Islet of Langerhans (tissue), 1 donor: Measurements from ENCODE around the gene NPC1L1.
"Not testable (repeated sequence)": the region's sequence is repeated elsewhere in the genome, so short reads cannot be mapped to it uniquely, and the experiment has no call there.

ENCODE experiments used
- FAIRE-seq: peaks from one replicate; lab custom pipeline; 2011; peaks lifted over from hg19 to GRCh38; lab: Jason Lieb, UNC

NPC1L1 gene

DNA sequence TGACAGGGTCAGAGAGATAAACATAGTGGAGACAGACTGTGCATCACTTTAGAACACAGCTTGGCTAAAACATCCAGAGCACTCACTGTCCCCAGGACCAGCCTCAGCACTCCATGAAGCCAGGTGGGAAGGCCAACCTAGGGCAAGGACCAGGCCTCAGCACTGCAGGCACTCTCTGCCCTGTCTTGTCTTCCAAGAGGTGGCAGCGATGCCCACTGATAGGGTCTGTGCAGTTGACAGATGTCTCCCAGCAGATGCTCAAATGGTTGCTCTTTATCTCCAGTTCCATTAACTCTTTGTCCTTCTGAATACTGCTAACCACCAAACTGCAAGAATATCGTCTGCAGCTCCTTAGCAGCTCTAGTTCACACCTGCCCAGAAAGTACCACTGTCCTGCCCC is 23.5 kb upstream of the NPC1L1 start:
- FAIRE-seq = no peak

DNA sequence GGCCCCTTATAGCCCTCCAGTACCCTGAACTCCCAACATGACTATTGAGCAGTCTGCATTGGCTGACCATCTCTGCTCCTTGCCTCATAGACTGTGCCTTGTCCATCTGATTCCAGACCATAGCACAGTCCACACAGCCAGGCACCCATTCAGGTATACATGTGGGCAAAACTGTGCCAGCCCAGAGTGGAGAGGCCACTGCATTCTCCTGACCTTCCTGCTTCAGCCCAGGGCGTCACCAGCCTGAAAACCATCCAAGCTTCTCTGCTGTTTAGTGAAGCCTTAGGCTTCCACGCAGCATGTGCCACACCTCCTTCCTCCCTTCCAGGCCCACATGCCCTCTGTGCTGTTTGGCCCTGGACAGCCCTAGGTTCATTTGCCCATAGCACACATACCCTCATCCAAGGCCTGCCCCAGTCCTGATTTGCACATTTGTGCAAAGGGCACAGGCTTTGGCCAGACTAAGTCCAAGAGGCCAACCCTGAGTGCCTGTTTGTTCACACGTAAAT is 22.1 kb upstream of the NPC1L1 start:
- FAIRE-seq = no peak

DNA sequence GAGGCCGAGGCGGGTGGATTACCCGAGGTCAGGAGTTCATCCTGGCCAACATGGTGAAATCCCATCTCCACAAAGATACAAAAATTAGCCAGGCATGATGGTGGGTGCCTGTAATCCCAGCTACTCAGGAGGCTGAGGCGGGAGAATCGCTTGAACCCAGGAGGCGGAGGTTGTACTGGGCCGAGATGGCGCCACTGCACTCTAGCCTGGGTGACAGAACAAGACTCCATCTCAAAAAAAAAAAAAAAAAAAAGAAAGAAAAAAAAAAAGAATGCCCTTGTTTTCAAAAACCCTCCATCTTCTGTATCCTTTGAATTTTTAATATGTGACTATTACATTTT is 21.5 kb upstream of the NPC1L1 start:
- FAIRE-seq = not testable (repeated sequence)

DNA sequence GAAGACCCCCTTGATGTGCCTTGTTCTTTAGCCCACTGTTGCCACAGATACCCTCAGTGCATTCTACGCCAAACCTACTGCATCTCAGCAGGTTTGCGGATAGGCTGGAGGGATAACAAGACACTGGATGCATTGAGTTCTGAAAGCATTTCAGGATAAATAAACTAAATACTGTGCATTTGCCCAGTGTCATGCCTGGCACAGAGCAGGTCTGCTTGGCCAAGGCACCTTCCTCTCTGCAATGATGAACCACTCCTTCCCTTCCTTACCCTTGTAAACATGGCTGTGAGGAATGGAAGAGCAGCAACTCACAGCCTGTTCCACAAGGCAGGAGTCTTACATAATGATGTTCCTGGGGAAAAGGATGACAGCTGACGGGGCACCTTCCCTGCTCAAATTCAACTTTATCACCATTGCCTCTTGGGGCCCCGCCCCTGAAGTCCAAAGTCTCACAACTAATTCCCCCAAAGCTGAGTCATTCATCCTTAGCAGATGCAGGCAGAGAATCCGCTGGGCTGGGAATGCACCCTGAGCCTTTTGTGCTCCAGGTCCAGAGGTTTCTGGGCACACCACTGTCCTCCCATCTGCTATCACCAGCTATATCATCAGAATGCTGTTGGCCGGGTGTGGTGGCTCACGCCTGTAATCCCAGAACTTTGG is 21.0 kb upstream of the NPC1L1 start:
- no peak for FAIRE-seq

DNA sequence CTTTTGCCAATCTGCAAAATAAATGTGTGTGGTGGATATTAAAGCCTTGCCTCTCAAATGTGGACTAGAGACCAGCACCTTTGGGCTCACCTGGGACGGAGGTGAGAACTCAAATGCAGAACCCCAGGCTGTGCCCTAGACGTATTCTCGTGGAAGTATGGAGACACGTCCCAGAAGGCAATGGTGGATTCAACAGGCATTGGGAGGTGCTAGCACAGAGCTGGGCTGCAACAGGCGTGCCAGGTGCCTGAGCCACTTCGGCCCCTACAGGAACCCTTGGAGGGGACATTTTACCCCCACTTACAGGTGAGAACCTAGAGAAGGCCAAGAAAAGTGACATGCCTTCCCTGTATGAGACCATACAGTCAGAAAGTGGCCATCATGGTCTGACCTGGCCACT is 20.4 kb upstream of the NPC1L1 start:
- FAIRE-seq = no peak

DNA sequence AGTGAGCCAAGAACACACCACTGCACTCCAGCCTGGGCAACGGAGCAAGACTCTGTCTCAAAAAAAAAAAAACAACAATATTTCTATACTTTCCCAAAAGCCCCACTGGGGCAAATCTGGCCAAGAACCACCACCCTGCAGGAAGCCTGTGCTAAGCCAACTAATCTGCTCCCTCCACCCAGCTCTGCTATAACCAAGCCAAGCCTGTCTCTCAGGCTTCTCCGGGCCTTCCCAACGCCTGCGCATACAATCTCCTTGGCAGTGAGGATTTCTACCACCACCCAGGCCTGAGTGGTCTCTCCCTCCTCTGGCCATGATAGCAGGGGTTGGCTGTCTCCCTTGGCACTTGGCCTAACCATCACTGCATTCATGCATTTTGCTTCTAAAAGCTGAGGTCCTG is 18.4 kb upstream of the NPC1L1 start:
- no peak for FAIRE-seq

DNA sequence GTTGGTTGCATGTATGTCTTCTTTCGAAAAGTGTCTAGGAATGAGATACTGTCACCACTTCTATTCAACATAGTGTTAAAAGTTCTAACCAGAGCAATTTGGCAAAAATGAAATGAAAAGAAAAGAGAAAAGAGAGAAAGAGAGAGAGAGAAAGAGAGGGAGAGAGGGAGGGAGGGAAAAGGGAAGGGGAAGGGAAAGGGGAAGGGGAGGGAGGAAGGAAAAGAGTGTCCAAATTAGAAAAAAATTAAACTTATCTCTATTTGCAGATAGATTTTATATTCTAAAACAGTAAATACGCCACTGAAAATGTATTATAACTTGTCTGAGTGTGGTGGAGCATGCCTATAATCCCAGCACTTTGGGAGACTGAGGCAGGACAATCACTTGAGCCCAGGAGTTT is 16.4 kb upstream of the NPC1L1 start:
- FAIRE-seq = no peak

DNA sequence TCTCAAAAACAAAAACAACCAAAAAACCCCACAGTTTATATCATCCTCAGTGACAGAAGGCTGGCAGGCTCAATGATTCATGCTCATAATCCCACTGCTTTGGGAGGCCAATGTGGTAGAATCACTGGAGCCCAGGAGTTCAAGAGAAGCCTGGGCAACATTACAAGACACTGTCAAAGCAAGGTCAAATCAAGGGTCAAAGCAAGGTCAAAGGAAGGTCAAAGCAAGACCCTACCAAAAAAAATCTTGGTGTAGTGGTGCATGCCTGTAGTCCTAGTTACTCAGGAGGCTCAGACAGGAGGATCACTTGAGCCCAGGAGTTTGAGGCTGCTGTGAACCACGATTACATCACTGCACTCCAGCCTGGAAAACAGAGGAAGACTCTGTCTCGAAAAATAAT is 14.2 kb upstream of the NPC1L1 start:
- no peak for FAIRE-seq

DNA sequence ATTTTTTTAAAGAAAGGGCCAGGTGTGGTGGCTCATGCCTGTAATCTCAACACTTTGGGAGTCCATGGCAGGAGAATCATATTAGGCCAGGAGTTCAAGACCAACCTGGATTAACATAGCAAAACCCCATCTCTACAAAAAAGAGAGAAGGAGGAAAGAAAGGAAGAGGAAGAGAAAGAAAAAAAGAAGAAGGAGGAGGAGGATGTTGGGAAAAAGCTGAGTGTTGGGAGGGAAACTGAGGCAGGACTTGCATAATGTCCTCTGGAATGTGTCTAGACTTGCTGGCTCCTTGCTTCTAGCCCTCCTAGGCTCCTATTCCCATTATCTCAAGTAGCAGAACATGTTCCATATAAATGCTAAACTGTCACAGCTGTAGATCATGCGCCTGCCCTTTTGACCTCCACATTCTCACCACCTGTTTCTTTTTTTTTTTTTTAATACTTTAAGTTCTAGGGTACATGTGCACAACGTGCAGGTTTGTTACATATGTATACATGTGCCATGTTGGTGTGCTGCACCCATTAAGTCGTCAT is 11.4 kb upstream of the NPC1L1 start:
- not testable (repeated sequence) for FAIRE-seq

DNA sequence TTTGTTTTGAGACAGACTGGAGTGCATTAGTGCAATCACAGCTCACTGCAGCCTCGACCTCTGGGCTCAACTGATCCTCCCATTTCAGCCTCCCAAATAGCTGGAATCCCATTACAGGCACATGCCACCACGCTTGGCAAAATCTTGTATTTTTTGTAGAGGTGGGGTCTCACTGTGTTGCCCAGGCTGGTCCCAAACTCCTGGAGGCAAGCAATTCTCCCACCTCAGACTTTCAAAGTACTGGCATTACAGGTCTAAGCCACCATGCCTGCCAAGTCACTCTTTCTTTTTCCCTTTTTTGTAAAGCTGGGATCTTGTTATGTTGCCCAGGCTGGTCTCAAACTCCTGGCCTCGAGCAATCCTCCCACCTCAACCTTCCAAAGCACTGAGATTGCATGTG is 8.3 kb upstream of the NPC1L1 start:
- no peak for FAIRE-seq

DNA sequence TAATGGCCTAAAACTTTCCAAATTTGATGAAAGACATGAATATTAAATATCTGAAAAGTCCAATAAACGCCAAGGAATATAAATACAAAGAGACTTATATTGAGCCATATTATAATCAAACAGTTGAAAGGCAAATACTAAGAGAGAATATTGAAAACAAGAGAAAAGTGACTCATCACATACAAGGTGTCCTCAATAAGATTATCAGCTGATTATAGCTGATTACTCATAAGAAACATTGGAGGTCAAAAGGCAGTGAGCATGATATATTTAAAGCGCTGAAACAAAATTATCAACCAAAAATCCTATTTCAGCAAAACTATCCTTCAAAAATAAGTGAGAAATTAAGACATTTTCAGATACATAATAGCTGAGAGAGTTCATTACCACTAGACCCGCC is 7.8 kb upstream of the NPC1L1 start:
- no peak for FAIRE-seq

DNA sequence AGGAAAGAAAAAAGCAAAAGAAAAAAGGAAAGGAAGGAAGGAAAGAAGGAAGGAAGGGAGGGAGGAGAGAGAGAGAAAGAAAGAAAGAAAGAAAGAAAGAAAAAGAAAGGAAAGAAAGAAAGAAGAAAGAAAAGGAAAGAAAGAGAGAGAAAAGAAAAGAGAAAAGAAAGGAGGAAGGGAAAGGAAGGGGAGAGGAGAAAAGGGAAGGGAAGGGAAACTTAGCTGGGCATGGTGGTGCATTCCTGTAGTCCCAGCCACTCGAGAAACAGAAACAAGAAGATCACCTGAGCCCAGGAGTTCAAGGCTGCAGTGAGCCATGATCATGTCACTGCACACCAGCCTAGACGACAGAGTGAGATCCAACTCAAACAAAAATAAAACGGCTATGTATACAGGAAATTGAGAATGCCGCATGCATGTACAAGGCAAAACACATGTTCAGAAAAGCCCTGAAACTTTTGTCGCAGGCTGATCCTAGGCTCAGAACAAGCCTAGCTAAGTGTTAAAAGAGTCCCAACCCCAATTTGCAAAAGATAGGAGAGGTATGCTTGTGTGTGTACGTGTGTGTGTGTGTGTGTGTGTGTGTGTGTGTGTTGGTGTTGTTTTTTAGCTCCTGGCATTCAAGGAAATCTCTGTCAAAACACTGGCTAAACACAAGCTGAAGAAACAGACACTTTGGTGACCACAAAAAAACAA is 6.6 kb upstream of the NPC1L1 start:
- FAIRE-seq = no peak

DNA sequence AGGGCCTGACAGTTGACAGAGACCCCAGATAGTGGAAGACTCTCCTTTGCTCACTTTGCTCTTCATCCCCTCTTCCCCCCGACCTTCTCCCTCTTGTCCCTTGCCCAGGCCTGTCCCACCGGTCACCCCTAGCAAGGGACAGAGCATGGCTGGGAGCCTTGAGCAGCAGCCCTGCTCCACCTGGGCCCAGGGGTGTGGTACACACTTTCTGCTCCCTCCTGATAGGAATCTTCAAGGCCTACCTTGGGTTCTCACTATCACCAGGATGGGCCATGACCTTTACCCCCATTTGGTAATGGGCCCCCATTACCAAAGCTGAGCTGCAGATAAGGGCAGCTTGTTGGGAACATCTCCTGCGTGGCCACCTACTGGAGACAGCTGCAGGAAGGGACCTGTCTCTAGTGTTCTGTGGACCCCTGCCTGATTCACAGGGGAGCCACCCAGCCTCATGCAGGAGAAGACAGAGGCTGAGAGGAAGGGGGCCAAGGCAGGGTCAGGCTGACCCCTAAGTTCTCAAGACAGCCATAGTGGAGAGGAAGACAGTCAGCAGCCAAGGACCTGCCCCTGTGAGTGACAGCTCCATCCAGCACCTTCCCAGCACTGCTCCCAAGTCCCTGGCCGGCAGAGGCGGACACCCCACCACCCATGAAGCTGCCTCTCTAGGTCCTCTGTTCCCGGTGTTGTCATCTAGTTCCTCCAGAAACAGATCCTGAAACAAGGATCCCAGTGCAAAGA is 913 bp upstream of the NPC1L1 start:
- no peak for FAIRE-seq

DNA sequence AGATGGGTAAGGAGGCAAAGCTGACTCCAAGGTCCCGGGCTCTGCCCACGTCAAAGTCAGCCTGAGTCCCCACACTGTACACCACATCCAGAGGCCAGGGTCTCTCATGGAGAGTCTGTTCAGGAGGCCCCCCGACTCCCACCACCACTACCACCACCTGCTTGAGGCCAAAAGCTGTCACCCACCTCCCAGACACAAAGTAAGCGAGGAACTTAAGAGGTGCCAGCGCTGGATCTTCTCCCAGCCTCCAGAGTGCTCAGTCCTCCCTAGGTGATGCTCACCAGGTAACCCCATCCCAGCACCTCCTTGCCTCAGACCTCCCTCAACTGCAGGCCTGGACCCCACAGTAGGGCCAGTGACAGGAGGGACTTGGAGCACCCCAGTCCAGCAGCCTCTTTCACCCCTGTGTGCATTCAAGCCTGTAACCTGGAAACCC is 520 bp downstream of the NPC1L1 start:
- FAIRE-seq = no peak

DNA sequence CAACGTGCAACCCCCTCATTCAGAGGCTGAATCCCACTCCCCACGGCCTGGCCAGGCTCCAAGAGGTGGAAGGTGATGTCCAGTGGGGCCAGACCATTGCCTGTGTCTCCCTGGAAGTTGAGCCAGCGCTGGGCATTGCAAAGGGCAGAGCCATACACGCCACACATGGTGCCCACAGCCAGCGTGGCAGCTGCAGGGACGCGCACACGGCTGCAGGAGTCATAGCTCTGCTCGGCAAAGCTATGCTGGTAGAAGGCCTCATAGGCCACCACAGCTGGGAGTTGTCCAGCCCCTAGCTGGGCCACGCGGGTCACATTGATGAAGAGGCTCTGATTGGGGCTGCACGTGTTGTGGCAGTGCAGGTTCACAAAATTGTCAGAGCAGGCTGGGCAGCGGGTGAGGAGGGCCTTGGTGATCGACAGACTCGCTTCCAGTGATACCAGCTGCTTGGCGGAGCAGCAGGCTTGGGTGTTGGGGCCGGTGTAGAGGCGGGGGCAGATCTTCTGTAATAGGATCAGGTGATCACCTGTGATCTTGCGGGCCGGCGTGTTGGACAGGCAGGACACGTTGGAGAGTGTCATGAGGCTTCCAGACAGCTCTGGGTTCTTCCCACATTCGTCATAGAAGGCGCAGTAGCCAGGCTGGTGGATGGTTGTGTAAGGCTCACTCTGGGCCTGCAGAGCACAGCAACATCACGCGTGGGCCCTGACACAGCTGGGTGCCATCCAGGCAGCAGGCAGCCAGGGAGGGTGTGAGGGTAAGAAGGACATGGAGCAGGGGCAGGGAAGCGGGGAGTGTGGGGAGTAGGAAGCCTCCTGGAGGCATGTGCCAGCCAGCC is 1.2 kb downstream of the NPC1L1 start:
- FAIRE-seq = no peak

DNA sequence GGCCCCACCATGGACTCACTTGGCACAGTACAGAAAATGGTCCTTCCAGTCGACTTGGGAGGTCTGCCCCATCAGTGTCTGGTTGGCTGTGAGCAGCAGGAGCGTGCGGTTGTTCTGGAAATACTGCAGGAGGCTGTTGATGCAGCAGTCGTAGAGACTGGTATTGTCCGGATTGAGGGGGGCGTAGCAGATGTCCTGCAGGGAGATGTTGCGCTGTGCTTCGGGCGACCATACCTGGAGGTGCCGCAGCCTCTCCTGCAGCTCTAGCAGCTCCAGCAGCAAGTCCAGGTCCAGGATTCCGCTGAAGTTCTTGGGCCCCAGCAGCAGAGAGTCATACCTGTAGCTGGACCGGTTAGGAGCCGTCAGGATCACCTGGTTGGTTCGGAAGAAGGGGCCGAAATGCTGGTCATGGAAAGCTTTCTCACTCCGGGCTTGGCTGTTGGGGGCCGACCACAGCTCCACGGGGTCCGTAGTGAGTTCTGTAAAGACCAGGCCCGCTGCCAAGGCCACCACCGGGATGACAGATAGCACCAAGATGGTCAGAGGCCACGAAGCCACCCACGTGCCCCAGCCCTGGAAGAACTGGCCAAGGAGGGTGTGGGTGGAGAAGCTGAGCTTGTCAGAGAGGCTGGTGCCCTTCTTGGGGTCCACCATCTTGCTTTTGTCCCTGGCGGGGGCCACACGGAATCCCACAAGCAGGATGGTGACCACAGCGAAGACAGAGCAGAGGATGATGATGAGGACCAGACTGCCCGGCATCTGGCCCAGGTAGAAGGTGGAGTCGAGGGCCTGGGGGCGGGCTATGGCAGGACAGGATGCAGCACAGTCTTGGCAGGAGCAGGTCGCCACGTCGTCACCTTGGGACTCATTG is 2.1 kb downstream of the NPC1L1 start:
- no peak for FAIRE-seq

DNA sequence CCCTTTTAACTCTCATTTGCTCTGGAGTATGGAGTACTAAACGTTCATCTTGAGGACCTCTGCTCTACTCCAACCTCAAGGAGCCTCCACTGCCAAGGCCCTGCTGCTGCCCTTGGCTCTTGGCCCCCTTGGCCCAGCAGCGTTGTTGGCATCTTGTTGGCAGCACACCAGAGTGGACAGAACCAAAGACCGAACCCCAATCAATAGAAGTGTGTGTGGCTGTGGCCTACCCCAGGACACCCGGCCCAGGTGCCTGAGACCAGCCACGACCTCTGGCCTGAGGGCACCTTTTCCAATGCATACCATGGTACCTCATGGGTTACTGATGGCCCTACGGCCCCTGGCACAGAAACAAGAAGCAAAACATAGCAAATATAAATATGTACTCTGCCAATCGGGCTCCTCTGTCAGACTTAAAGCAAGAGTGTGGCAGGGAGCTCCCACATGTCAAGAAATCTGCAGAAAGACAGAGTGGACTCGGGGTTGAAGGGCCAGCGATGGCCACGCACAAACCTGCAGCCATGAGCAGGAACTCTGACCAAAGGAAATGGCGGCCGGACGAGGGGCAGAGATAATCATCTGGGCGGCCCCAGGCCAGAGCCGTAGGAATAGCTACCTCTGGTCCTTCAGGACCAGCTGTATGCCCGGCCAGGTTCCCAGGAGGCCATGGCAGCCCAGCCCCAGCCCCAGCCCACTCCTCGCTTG is 2.9 kb downstream of the NPC1L1 start:
- FAIRE-seq = no peak

DNA sequence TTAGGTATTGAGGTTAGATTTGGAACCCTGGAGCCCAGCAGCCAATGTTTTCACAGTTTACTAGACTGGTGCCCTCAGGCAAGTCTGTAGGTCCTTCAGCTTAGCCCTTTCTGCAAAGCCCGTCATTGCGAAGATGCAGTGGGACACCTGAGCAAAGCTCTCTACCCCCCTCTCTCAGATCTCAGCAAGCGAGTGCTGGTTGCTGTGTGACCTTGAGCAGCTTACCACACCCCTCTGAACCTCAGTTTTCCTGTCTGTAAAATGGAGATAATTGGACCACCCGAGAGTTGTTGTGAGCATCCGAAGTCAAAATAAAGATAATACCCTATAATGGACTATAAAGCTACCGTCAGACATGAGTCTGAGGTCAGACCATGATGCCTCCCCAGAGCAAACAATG is 3.7 kb downstream of the NPC1L1 start:
- no peak for FAIRE-seq

DNA sequence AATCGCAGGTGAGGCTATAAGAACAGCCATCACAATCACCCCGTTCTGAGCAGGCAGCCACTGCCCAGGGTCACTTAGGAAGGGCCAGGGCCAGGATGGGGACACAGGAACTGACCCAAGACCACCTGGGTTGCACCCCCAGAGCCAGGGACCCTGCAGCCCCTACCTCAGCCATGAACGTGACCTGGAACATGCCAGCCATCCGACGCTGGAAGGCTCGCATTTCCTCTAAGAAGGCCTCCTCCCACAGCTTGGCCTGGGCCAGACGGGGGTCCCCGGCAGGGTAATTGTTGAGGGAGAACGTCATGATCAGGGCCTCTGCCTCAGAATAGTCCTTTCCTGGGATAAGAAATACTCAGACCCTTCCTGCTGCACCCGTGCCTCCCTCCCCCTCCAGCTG is 5.0 kb downstream of the NPC1L1 start:
- no peak for FAIRE-seq

DNA sequence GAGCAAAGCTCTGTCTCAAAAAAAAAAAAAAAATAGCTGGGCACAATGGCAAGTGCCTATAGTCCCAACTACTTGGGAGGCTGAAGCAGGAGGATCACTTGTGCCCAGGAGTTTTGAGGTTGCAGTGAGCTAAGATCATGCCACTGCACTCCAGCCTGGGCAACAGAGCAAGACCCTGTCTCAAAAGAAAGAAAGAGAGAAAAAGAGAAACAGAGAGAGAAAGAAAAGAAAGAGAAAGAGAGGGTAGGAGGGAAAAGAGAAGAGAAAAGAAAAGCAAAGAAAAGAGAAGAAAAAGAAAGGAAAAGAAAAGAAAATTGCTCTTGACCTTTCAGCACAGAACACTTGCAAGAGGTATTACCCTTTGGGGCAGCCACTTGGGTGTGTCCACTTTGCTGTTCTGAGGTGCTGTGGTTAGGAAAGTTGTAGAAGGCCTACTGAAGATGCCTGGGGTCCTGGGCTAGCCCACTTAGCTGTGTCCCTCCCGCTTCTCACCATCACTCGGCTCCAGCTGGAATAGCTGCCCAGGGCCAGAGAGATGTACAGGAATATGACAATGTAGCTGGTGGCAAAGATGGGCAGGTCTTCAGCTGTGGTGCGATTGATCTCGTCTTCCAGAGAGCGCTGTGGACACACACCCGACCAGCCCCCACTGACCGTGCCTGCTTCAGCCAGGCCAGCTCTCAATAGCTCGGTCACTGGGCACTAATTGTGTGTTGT is 5.6 kb downstream of the NPC1L1 start:
- FAIRE-seq = no peak
